Astrocyte of the cerebellum (primary cell): ENCODE results near the gene GCHFR.

Source experiments
- DNase-seq: peaks from one replicate; pipeline ENCODE4 v3.0.0-alpha.2; 2011; ENCODE audit warnings: low read depth
- H3K4me3 ChIP-seq: 2 replicates; pipeline ENCODE4 v1.5.1; 2011; ENCODE audit warnings: mild to moderate bottlenecking, low read depth, low read length, moderate library complexity
- in situ Hi-C: cut with HindIII; loops from 2 replicates; pipeline ENCODE4 v1.10.0; 2017; ENCODE audit warnings: low sequenced_read_pairs
- TF ChIP-seq, protein P1 (sequence below): IDR thresholded peaks from 2 replicates; pipeline ENCODE4 v1.5.1; 2012; ENCODE audit warnings: low read length, low read depth, moderate library complexity, mild to moderate bottlenecking; ENCODE audit errors: missing control alignments

The GCHFR gene

DNA sequence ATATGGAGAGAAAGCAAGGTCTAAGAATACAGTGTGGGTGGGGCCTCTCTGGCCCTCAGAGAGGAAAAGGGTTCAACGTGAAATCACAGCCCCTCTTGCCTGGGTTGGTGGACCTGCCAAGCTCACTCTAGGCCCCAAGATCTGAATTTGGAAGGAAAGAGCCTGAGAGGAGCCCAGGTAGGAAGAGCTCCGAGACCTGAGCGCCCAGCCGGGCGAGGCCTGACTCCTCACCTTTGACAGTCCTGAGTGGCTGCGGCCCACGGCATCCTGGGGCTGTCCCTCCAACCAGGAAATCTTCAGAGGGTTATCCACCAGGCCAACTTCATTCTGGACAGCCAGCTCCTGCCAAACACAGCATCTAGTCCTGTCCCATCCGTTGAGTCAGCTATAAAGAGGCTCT is 9.6 kb downstream of the GCHFR start:
- no peak overlapping the region for H3K4me3 ChIP-seq
- TF ChIP-seq, protein P1, sequence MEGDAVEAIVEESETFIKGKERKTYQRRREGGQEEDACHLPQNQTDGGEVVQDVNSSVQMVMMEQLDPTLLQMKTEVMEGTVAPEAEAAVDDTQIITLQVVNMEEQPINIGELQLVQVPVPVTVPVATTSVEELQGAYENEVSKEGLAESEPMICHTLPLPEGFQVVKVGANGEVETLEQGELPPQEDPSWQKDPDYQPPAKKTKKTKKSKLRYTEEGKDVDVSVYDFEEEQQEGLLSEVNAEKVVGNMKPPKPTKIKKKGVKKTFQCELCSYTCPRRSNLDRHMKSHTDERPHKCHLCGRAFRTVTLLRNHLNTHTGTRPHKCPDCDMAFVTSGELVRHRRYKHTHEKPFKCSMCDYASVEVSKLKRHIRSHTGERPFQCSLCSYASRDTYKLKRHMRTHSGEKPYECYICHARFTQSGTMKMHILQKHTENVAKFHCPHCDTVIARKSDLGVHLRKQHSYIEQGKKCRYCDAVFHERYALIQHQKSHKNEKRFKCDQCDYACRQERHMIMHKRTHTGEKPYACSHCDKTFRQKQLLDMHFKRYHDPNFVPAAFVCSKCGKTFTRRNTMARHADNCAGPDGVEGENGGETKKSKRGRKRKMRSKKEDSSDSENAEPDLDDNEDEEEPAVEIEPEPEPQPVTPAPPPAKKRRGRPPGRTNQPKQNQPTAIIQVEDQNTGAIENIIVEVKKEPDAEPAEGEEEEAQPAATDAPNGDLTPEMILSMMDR: no peak
- no peak for DNase-seq
- in situ Hi-C loops: no loop called here

DNA sequence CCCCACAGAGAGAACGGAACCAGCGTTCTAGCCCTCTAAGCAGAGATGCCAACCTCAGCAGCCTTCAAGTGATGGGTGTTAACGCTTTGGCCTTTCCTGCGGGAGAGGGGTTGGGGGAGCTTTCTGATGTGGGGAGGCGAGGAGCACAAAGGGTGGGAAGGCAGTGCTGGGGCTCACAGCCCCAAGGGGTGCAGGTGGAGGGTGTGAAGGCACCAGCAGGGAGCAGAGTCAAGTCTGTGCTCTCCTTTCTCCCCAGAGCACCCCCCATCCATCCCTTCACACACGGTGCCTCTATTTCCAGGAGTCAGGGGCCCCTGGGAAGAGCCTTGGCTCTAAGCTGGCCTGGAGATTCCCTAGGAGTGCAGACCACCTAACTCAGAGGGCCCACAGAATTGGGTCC is 10.0 kb downstream of the GCHFR start:
- in situ Hi-C loops: no loop called here
- no peak for DNase-seq
- TF ChIP-seq, protein P1: no peak
- no peak overlapping the region for H3K4me3 ChIP-seq

DNA sequence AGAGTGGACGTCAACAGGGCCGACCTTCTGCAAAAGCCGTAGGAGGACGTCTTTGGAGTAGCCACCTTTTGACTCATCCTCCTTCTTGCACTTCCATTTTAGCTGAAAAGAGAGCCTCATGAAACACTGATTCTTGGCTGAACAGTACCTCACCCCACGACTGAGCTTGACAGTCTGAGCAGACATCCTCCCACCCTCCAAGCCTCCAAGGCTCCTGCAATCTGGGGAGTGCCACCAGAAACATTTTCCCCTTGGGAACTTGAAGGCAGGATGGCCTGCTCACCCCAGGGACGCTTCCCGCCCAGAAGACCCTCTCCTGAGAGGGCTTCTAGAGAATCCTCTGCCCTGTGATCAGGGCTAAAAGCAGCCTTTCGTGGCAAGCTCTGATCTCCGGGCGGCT is 11.1 kb downstream of the GCHFR start:
- DNase-seq: no peak
- TF ChIP-seq, protein P1: no peak
- in situ Hi-C loops: no loop called here
- H3K4me3 ChIP-seq: no peak overlapping the region

DNA sequence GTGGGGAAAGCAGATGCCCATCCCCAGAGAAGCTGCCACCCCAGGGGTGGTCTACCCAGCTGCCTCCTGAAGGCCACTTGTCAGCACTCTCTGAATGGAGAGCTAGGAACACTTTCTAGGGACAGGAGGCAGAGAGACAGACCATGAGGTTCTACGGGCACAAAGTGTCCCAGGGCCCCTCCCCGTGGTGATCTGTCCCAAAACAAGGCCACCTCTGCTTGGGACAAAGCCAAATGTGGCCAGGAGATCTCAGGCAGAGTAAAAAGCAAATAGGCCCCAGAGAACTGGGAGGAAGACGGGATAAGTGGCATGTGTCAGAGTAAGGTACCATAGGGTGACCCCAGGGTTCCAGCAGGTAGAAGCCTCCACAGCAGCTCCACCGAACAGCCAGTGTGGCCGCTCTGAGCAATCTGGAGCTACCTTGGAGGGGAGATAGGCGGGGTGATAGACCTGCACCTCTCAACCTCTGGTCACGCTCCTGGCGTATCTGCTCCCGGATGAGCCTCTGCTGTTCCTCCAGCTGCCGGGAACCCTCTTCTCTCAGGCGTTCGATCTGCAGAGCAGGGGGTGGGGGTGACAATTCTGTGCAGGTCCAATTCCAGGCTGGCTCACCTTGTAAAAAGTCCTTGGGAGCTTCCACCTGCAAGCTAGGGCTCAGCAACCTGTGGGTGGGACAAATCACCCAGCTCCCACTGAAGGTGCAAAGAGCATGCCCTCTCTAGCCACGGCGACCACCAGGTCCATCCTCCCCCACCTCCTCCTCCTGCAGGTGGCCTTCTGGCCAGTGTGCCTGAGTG is 12.1 kb downstream of the GCHFR start:
- no peak overlapping the region for H3K4me3 ChIP-seq
- DNase-seq: no peak
- in situ Hi-C loops: no loop called here
- TF ChIP-seq, protein P1: no peak

DNA sequence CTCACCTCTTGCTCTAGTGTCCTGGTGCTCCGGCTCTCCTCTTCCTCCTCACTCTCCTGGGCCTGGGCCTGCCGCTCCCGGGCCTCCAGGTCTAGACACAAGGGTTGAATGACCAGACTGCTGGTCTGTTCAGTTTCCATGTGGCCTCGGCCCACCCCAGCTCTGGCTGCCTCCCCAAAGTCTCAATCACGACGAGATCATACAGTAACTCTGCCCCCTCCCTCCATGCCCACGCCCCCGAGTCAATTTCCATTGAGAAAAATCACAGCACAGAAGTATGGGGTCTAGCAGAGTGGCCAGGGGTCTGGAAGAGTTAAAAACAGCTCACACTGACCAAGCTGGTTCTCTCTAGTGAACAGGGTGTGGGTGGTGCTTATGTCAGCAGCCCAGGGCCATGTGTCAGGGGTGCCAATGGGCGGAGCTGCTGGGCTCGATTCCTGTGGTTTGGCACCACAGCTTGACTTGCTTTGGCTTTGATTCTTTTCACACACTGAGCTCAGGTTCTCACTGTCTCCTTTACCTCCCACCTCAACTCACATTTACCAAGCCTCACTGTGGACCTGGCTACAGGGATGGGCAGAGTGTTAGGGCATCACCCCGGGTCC is 12.8 kb downstream of the GCHFR start:
- in situ Hi-C loops: no loop called here
- H3K4me3 ChIP-seq: no peak overlapping the region
- peak; percentile 49 for DNase-seq
- TF ChIP-seq, protein P1: no peak

DNA sequence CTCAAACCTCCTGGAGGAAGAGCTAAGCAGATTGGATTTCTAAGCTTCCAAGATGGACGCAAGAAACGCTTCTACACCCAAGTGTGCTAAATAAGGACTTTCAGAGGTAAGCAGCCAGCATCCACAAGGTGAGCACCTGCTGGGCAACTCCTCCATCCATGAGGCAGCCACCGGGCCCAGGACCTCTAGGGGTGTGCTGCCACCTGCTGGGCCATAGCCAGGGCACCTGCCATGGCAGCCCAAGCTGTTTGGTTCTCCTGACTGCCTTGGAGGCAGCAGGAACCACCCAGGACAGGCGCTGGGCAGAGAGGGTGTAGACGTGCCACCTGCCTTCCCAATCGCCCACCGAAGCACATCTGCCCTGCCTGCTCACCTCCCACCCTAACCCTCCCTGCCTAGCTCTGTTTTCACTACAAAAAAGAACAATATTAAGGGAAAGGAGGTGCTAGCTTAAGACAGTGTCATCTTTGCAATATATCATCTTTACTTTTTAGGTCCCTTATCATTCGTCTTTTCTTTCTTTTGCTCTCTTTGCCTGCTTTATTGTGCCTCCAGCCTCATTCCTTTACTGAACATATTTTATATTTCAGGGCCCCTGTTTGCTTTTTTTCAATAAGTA is 18.9 kb downstream of the GCHFR start:
- H3K4me3 ChIP-seq: no peak overlapping the region
- in situ Hi-C loops: no loop called here
- TF ChIP-seq, protein P1: peak; percentile 39
- no peak for DNase-seq
